Adipose tissue (tissue), 3 donors: ENCODE data around the gene CTCFL. TPM values are rescaled to one million over a fixed set of nuclear protein-coding genes. Genes with fewer than 3 reads are reported as not detected.
"Not testable (repeated sequence)": the region's sequence is repeated elsewhere in the genome, so short reads cannot be mapped to it uniquely, and the experiment has no call there.

Experiments
- H3K27ac ChIP-seq: one replicate; pipeline ENCODE4 v1.5.1; 2013; ENCODE audit warnings: low read depth, low read length
- WGBS, 3 donors: extraction: QIAGEN DNeasy Blood & Tissue Kit; methylation state at CpG; one replicate each; pipeline ENCODE4 v1.1.7; 2013; 5-methylcytosine and 5-hydroxymethylcytosine counted together
- polyA plus RNA-seq, 3 donors: library from polyadenylated mRNA; stranded (reverse); fragments of 200-250 nt; gene quantifications; one replicate each; pipeline ENCODE4 v1.2.3, GENCODE V29; 2013
- donor health status: healthy with polysubstance abuse.
- donor health status: Bipolar disorder and iron deficiency.
- donor health status: healthy.

The CTCFL gene
- polyA plus RNA-seq, 3 donors = 0.04 to 0.11 TPM; not detected in 1

GRCh38 chr20:57522380-57523140 is 2.4 kb downstream of the CTCFL start:
- WGBS, 3 donors = 61 to 66% (median 65%) methylated on average over 5 of the region's 5 CpGs
- H3K27ac ChIP-seq = no peak overlapping the region

DNA sequence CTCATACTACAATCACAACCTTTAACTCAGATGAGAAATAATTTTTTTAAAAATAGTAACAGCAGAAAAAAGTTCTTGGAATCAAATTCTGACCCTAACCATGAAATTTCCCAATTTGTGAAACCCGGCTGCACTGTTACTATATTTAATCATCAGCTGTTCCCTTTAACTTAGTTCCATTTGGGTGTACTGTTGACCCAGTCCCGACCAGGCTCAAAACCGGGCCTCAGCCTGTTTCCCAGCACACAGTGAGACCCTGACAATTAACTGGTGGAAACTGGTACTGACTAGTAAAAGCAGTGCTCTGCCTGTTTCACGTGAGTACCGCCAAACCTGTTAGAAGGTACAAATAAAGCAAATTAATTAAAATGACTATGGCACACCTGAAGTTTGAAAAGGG is 7.0 kb downstream of the CTCFL start:
- 75 to 83% (median 80%) methylated on average over 5 of the region's 5 CpGs for WGBS, 3 donors
- no peak overlapping the region for H3K27ac ChIP-seq

DNA sequence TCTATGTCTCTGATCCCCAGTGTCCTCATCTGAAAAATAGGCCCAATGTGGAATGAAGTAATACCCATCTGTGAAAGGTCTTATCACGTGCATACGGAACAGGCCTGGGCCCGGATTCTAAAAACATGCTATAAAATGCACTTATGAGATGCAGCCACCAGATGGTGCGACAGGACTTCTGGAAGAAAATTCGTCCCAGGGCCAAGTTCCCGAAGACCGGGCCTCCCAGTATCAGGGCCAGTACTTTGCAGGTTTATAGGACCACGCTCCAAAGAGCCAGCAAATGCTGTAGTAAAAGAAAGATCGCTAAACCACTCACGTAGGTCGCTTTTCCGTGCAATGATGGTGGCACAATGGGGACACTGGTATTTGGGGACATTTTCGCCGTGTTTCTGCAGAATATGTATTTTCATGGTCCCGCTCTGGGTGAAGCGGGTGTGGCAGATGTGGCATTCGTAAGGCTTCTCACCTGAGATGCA is 10.6 kb downstream of the CTCFL start:
- WGBS, 3 donors = 31 to 42% (median 40%) methylated on average over 17 of the region's 17 CpGs
- H3K27ac ChIP-seq = no peak overlapping the region

DNA sequence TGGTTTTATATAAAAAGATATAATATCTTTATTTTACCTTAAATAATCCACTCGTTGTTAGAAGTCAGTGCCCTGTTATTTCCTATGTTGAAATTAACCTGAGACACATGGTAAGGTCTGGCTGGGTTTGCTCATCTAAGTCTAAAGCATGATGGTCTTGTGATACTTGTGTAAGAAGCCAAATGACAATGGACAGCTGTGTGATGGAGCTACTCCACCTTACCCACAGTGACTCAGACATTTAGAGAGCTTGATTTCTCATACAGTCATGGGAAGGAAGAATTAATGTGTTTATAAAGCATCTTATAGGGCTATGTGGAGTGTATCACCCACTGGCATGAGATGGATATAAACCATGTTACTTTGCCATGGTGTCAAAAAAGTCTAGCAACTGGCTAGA is 11.7 kb downstream of the CTCFL start:
- H3K27ac ChIP-seq = no peak overlapping the region
- WGBS, 3 donors = 64 to 76% (median 65%) methylated on average over 1 of the region's 1 CpG

GRCh38 chr20:57512432-57512831 is 12.5 kb downstream of the CTCFL start:
- no peak overlapping the region for H3K27ac ChIP-seq
- 76 to 86% (median 83%) methylated on average over 5 of the region's 5 CpGs for WGBS, 3 donors

- not testable (repeated sequence) for H3K27ac ChIP-seq
- 77 to 93% (median 85%) methylated on average over 7 of the region's 7 CpGs for WGBS, 3 donors
These were observed 13.2 kb downstream of the CTCFL start for GRCh38 chr20:57511709-57512108.

GRCh38 chr20:57509665-57510237 is 15.2 kb downstream of the CTCFL start:
- WGBS, 3 donors = 52 to 67% (median 61%) methylated on average over 5 of the region's 5 CpGs
- no peak overlapping the region for H3K27ac ChIP-seq

- no peak overlapping the region for H3K27ac ChIP-seq
- 59 to 80% (median 80%) methylated on average over 5 of the region's 5 CpGs for WGBS, 3 donors
These were observed 16.1 kb downstream of the CTCFL start for GRCh38 chr20:57508831-57509230.

DNA sequence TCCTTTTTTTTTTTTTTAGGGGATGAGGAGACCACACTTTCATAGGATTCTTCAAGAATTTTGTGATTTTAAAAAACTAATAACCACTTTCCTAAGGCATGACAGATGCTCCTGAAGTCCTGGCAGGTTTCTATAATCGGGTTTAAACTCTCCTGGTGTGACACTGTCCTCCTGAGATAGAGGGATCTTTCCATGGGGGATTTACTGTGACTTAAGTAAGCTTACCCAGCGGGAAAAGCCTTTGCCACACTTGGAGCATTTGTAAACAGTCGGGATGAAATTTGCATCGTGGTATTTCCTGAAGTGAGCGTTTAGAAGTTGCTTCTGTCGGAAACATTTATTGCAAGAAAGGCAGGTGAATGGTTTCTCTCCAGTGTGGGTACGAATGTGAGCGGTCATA is 16.6 kb downstream of the CTCFL start:
- 47 to 65% (median 61%) methylated on average over 8 of the region's 8 CpGs for WGBS, 3 donors

DNA sequence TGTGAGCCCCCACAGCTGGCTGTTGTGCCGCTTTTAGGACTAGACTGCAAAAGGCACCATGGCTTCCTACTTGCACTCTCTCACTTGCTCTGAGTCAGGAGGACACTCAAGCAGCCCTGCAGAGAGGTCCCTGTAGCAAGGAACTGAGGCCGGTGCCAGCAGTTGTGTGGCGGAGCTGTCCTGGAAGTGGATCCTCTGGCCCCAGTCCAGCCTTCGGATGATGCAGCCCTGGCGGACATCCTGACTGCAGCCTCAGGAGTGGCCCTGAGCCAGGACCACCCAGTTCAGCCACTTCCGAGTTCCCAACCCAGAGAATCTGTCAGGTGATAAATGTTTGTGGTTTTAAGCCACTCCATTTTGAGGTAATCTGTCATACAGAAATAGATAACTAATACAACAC is 17.5 kb downstream of the CTCFL start:
- no peak overlapping the region for H3K27ac ChIP-seq
- WGBS, 3 donors = 52 to 66% (median 54%) methylated on average over 6 of the region's 6 CpGs

More for the DNA sequence above, 16.6 kb downstream of the CTCFL start:
- no peak overlapping the region for H3K27ac ChIP-seq

- H3K27ac ChIP-seq = no peak overlapping the region
- 45 to 70% (median 63%) methylated on average over 6 of the region's 6 CpGs for WGBS, 3 donors
These were observed 19.0 kb downstream of the CTCFL start for GRCh38 chr20:57505979-57506378.

DNA sequence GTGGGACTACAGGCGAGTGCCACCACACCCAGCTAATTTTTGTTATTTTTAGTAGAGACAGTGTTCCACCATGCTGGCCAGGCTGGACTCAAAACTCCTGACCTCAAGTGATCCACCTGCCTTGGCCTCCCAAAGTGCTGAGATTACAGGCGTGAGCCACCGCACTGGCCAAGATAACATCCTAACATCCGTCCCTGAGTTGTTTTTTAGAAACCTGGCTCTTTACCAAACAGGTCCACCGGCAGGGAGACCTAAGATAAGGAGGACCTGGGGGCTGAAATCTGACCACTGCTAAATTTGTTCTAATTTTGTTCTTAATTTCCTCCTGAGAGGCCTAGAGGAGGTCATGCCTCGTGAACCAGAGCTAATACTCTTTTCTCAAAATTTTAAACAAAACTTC is 20.5 kb downstream of the CTCFL start:
- 78 to 84% (median 79%) methylated on average over 6 of the region's 6 CpGs for WGBS, 3 donors
- H3K27ac ChIP-seq = no peak overlapping the region

DNA sequence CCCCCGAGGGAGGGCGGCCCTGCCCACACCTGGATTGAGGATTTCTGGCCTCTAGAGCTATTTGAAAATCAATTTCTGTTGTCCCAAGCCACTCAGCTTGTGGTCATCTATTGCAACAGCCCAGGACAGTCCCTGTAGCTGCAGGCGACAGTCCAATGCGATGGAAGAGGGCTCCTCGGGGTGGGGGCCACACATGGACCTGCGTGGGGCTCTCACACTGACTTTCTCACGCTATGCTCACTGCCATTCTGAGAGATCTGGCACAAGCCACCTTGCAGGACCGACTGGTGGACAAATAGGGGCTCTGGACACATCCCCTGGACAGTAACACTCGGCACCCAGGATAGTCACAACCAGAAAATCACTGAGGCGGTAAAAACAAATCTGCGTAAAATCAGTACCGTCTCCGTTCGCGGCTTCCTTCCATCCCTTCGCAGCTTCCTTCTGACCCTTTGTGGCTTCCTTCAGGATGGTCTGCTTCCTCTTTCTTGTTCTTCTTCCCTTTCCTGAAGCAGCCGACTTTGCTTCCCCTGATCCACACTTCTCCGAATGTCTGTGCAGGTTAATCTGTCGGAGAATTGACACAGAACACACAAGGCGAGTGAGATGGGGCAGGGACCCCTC is 21.8 kb downstream of the CTCFL start:
- no peak overlapping the region for H3K27ac ChIP-seq
- WGBS, 3 donors = 51 to 76% (median 60%) methylated on average over 20 of the region's 20 CpGs

- H3K27ac ChIP-seq = no peak overlapping the region
- WGBS, 3 donors = 79 to 91% (median 86%) methylated on average over 6 of the region's 6 CpGs
These were observed 22.6 kb downstream of the CTCFL start for GRCh38 chr20:57502336-57502700.

GRCh38 chr20:57501461-57502335 is 23.2 kb downstream of the CTCFL start:
- 74 to 85% (median 79%) methylated on average over 17 of the region's 17 CpGs for WGBS, 3 donors
- no peak overlapping the region for H3K27ac ChIP-seq

DNA sequence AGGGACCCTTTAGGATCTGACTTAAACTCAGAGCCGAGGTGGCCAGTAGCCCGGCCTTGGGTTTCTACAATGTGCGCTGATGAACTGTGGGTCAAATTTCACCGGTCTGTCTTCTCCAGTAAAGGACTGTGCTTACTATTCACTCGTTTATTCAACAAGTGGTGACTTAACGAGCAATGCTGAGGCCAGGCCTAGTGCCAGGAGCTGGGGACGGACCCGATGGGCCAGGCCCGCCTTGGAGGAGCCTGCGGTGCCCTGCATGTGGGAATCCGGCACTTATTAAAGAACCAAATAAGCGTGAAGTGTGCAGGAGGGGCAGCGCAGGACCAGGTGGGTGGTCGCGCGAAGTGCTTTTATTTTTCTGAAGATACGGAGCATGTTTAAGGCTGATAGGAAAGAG is 24.0 kb downstream of the CTCFL start:
- 80 to 90% (median 89%) methylated on average over 17 of the region's 17 CpGs for WGBS, 3 donors
- no peak overlapping the region for H3K27ac ChIP-seq

GRCh38 chr20:57500235-57500634 is 24.7 kb downstream of the CTCFL start:
- WGBS, 3 donors = 84 to 95% (median 89%) methylated on average over 7 of the region's 7 CpGs
- no peak overlapping the region for H3K27ac ChIP-seq

DNA sequence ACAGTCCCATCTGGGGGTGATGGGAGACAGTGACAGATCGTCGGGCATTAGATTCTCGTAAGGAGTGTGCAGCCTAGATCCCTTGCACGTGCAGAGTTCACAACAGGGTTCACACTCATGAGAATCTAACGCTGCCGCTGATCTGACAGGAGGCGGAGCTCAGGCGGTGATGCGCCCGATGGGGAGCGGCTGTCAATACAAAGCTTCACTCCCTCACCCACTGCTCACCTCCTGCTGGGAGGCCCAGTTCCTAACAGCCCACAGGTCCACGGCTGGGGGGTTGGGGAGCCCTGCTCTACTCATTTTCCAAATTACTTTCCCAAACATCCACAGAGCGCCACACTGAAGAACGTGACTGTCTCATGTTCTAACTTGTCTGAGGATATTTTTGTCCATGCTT is 25.3 kb downstream of the CTCFL start:
- H3K27ac ChIP-seq = no peak overlapping the region
- WGBS, 3 donors = 46 to 71% (median 53%) methylated on average over 14 of the region's 14 CpGs
